Gastrocnemius medialis (tissue), 4 donors: ENCODE measurements around the gene CARMIL1. TPM values are rescaled to one million over a fixed set of nuclear protein-coding genes. Genes with fewer than 3 reads are reported as not detected.

ENCODE experiments used
- ATAC-seq, 2 donors: fragments of 150-250 bp; one replicate each; pipeline ENCODE4 v1.9.1; 2016
- DNase-seq, 2 donors: peaks; one replicate each; pipeline ENCODE4 v3.0.0-alpha.2; 2019
- H3K27ac ChIP-seq, 4 donors: fragments of 200-600 bp; sonication (generic); 1 replicate in 1 of 4; 2 replicates in 3 of 4; pipeline ENCODE4 v1.5.1; 2016 to 2018; ENCODE audit warnings: mild to moderate bottlenecking in 2 of 4, moderate library complexity in 1 of 4
- H3K27me3 ChIP-seq, 3 donors: fragments of 200-600 bp; sonication (generic) in 2 of 3; 1 replicate in 1 of 3; 2 replicates in 2 of 3; pipeline versions ENCODE4 v1.5.1 to v1.6.0; 2016 to 2019; ENCODE audit warnings: mild to moderate bottlenecking in 1 of 3, moderate library complexity in 1 of 3
- H3K36me3 ChIP-seq, 2 donors: fragments of 200-600 bp; sonication (generic) in 1 of 2; one replicate each; pipeline ENCODE4 v1.5.1; 2017 to 2018
- H3K4me1 ChIP-seq, 2 donors: fragments of 200-600 bp; sonication (generic) in 1 of 2; one replicate each; pipeline ENCODE4 v1.5.1; 2016 to 2017; ENCODE audit warnings: mild to moderate bottlenecking in 2 of 2
- H3K4me3 ChIP-seq, 4 donors: fragments of 200-600 bp; sonication (generic) in 3 of 4; 1 replicate in 1 of 4; 2 replicates in 3 of 4; pipeline ENCODE4 v1.5.1; 2016 to 2019; ENCODE audit warnings: mild to moderate bottlenecking in 2 of 4
- H3K9me3 ChIP-seq, 3 donors: fragments of 200-600 bp; sonication (generic) in 2 of 3; 1 replicate in 1 of 3; 2 replicates in 2 of 3; pipeline ENCODE4 v1.5.1; 2016 to 2019
- CTCF ChIP-seq, 5 experiments: fragments of 450-650 bp in 3 of 5; fragments of 200-600 bp in 2 of 5; sonication (generic) in 2 of 5; IDR thresholded peaks in 4 of 5; conservative IDR thresholded peaks in 1 of 5; 1 replicate in 4 of 5; 2 replicates in 1 of 5; pipeline ENCODE4 v1.5.1; 2016 to 2019; ENCODE audit warnings: antibody characterized with exemption in 5 of 5, mild to moderate bottlenecking in 3 of 5, moderate library complexity in 3 of 5
- POLR2A ChIP-seq, 2 donors: fragments of 450-650 bp; IDR thresholded peaks; one replicate each; pipeline ENCODE4 v1.6.1; 2017; ENCODE audit warnings: antibody characterized with exemption in 2 of 2, mild to moderate bottlenecking in 2 of 2, moderate library complexity in 2 of 2
- in situ Hi-C, 4 donors: fragments of 200-750 bp; cut with MboI; loops; one replicate each; pipeline versions ENCODE4 v1.15.0 to v1.8.0; 2017; ENCODE audit warnings: low sequenced_read_pairs in 4 of 4
- intact Hi-C: fragments of 100-400 bp; cut with DNase I; formaldehyde crosslinking; loops from one replicate; pipeline ENCODE4 v1.15.1; 2023; ENCODE audit warnings: low total_unique reads
- total RNA-seq, 4 donors: library from RNA; depleted of rRNA; stranded (reverse); fragments of >200 nt; gene quantifications; one replicate each; pipeline versions ENCODE4 v1.1.0 to v1.2.3, GENCODE V29; 2016

The CARMIL1 gene
- total RNA-seq, 4 donors from 2014 or later, result 0.87 to 2.1 (median 1.7) TPM

DNA sequence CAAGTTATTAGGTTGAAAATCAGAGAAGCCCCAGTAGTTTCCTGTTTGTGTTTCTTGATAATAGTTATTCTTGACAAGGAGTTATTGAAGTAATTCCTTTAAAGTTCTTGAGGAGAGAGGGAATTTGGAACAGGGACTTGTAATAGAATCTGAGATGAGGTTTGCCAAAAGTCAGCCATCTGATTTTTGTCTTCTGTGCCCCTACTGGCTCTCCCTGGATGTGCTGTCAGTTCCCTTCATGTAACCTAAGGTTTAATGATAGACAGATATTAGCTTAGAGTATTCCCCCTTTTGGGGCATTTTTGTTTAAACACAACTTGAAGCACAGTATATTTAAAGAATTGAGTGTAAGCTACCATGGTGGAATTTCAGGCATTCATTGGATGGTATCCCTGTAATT, 71.4 kb downstream of the CARMIL1 start:
- Histone ChIP-seq H3K27ac (no peak overlapping the region), H3K27me3 (no peaks in the 10 kb centered on the region), H3K9me3 (no peaks in the 10 kb centered on the region), H3K4me1 (no peaks in the 10 kb centered on the region), H3K4me3 (no peak overlapping the region), H3K36me3 (no peaks in the 10 kb centered on the region)
- no peak for DNase-seq
- no peak for TF ChIP-seq CTCF (IDR thresholded peaks at IDR 0.05 in 4 of 5, conservative IDR thresholded peaks at IDR 0.05 in 1 of 5)
- no peak for TF ChIP-seq POLR2A (IDR thresholded peaks at IDR 0.05)
- in situ Hi-C loops, result no loop called here
- no peak for ATAC-seq
- intact Hi-C loops, result no loop called here

DNA sequence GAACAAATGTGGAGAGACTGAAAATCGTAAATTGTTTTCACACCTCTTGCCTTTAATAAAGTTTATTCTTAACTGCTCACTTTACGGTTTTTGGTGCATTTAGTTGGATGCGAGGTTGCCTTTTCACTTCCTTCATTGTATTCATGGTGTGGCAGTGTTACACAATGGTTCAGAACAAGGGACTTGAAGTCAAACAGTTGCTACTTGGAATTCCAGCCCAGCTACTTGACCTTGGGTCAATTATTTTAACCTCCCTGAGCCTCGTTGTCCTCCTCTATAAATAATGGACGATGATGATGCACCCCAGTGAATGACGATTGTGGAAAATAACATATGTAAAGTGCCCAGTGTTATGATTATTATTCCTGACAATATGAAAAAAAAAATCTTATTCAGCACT, 72.3 kb downstream of the CARMIL1 start:
- no peaks in the 10 kb centered on the region for H3K27me3 ChIP-seq
- no peaks in the 10 kb centered on the region for H3K4me1 ChIP-seq
- in situ Hi-C loops, result no loop called here
- intact Hi-C loops, result no loop called here
- DNase-seq (no peak), ATAC-seq (no peak)
- H3K9me3 ChIP-seq, result no peaks in the 10 kb centered on the region
- no peak overlapping the region for H3K4me3 ChIP-seq
- no peak overlapping the region for H3K27ac ChIP-seq
- TF ChIP-seq POLR2A (IDR thresholded peaks at IDR 0.05), result no peak
- no peak for TF ChIP-seq CTCF (IDR thresholded peaks at IDR 0.05 in 4 of 5, conservative IDR thresholded peaks at IDR 0.05 in 1 of 5)
- no peaks in the 10 kb centered on the region for H3K36me3 ChIP-seq

- no peaks in the 10 kb centered on the region for H3K36me3 ChIP-seq
- H3K9me3 ChIP-seq, result no peaks in the 10 kb centered on the region
- H3K4me3 ChIP-seq, result no peak overlapping the region
- in situ Hi-C loops (no loop called here), intact Hi-C loops (no loop called here)
- H3K27ac ChIP-seq, result no peak overlapping the region
- TF ChIP-seq CTCF (IDR thresholded peaks at IDR 0.05 in 4 of 5, conservative IDR thresholded peaks at IDR 0.05 in 1 of 5) (no peak), POLR2A (IDR thresholded peaks at IDR 0.05) (no peak)
- no peak for DNase-seq
- H3K27me3 ChIP-seq, result no peaks in the 10 kb centered on the region
- no peaks in the 10 kb centered on the region for H3K4me1 ChIP-seq
- ATAC-seq, result no peak
Measured at GRCh38 chr6:25352285-25352684, 73.1 kb downstream of the CARMIL1 start.

DNA sequence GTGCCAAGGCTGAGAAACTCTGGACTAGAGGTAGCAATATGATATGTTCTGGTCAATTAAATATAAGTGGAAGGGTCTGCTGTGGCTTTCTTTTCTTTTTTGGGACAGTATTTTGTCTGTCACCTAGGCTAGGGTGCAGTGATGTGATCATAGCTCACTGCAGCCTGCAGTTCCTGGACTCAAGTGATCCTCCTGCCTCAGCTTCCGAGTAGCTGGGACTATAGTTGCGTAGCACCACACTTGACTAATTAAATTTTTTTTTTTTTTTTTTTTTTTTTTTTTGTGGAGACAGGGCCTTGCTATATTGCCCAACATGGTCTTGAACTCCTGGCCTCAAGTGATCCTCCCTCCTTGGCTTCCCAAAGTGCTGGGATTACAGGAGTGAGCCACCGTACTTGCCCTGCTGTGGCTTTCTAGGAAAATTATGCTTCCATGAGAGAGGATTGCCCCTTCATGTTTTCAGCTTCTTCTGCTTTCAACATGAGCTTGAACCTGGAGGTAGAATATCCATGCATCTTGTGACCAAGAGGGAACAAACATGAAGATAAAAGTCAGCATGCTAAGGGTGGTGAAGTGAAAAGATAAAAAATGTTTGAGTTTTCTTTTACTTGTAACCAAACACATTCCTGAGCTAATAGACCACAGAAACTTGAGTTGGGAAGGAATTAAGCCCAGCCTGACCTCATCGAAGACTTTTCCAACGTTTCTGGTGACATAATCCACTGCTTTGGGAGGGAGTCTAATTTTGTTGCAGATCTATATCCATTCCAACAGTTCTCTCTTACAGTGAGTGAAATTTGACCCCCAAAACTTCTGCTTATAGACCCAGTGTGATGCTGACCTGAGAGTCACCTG, 75.1 kb downstream of the CARMIL1 start:
- Histone ChIP-seq H3K4me3 (no peak overlapping the region), H3K27me3 (no peaks in the 10 kb centered on the region), H3K27ac (no peak overlapping the region), H3K9me3 (no peaks in the 10 kb centered on the region), H3K4me1 (peaks cover 0 to 4% of the 10 kb centered on the region in 2 donors), H3K36me3 (no peaks in the 10 kb centered on the region)
- TF ChIP-seq POLR2A (IDR thresholded peaks at IDR 0.05) (no peak), CTCF (IDR thresholded peaks at IDR 0.05 in 4 of 5, conservative IDR thresholded peaks at IDR 0.05 in 1 of 5) (no peak)
- DNase-seq (no peak), ATAC-seq (no peak)
- intact Hi-C loops, result no loop called here
- in situ Hi-C loops, result no loop called here
